Neural cell (in vitro differentiated cells): Measurements from ENCODE around the gene AGBL1.

Experiments used
- EP300 ChIP-seq: fragments of 450-650 bp; conservative IDR thresholded peaks from 2 replicates; pipeline ENCODE4 v1.6.1; 2014; ENCODE audit warnings: antibody characterized with exemption, mild to moderate bottlenecking, moderate library complexity; ENCODE audit not compliant: poor library complexity, severe bottlenecking
- EZH2 ChIP-seq: fragments of 200-600, 300-800 bp; shearing (Covaris generic), sonication (generic); IDR thresholded peaks from 2 replicates; pipeline ENCODE4 v1.6.1; 2014; ENCODE audit warnings: antibody characterized with exemption, low read length, borderline replicate concordance, mild to moderate bottlenecking; ENCODE audit not compliant: insufficient read depth, poor library complexity, severe bottlenecking
- POLR2AphosphoS5 ChIP-seq: IDR thresholded peaks from 2 replicates; pipeline ENCODE4 v1.6.1; 2012
- RAD21 ChIP-seq: fragments of 450-650 bp; conservative IDR thresholded peaks from 2 replicates; pipeline ENCODE4 v1.6.1; 2014; ENCODE audit warnings: antibody characterized with exemption, mild to moderate bottlenecking, moderate library complexity
- SMC3 ChIP-seq: fragments of 450-650 bp; conservative IDR thresholded peaks from 2 replicates; pipeline ENCODE4 v1.6.1; 2014; ENCODE audit warnings: antibody characterized with exemption, mild to moderate bottlenecking, moderate library complexity; ENCODE audit not compliant: poor library complexity
- TF ChIP-seq, protein P1 (sequence below): fragments of 450-650 bp; IDR thresholded peaks from 2 replicates; pipeline ENCODE4 v1.5.1; 2014; ENCODE audit warnings: antibody characterized with exemption, mild to moderate bottlenecking, moderate library complexity; ENCODE audit not compliant: poor library complexity, severe bottlenecking

DNA sequence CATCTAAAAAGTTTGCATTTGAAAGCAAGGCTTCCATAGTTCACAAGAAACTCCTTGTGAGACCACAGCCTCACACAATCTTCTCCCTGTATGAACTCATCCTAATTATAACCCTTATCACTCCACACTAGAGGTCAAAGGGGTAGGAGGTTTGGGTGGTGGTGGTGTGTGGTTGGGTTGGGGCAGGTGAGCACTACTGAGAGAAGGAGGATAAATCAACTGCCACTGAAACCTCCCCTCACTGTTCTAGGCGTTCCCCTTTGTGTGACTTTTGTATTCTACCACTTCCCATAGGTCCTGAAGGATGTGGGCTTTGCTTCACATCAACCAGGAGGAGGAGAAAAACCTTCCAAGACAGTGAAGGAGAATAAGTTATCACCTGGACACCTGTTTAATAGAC is 6.4 kb upstream of the AGBL1 start:
- TF ChIP-seq, protein P1, sequence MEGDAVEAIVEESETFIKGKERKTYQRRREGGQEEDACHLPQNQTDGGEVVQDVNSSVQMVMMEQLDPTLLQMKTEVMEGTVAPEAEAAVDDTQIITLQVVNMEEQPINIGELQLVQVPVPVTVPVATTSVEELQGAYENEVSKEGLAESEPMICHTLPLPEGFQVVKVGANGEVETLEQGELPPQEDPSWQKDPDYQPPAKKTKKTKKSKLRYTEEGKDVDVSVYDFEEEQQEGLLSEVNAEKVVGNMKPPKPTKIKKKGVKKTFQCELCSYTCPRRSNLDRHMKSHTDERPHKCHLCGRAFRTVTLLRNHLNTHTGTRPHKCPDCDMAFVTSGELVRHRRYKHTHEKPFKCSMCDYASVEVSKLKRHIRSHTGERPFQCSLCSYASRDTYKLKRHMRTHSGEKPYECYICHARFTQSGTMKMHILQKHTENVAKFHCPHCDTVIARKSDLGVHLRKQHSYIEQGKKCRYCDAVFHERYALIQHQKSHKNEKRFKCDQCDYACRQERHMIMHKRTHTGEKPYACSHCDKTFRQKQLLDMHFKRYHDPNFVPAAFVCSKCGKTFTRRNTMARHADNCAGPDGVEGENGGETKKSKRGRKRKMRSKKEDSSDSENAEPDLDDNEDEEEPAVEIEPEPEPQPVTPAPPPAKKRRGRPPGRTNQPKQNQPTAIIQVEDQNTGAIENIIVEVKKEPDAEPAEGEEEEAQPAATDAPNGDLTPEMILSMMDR, result no peak
- TF ChIP-seq POLR2AphosphoS5, result no peak
- no peak for TF ChIP-seq EZH2
- TF ChIP-seq RAD21, result no peak
- no peak for TF ChIP-seq SMC3
- TF ChIP-seq EP300, result no peak
